Measurements from ENCODE around the gene HPCAL4.

HPCAL4 gene

GRCh38 chr1:39683591-39684312, 7.5 kb downstream of the HPCAL4 start:
- TF ChIP-seq, protein P1, sequence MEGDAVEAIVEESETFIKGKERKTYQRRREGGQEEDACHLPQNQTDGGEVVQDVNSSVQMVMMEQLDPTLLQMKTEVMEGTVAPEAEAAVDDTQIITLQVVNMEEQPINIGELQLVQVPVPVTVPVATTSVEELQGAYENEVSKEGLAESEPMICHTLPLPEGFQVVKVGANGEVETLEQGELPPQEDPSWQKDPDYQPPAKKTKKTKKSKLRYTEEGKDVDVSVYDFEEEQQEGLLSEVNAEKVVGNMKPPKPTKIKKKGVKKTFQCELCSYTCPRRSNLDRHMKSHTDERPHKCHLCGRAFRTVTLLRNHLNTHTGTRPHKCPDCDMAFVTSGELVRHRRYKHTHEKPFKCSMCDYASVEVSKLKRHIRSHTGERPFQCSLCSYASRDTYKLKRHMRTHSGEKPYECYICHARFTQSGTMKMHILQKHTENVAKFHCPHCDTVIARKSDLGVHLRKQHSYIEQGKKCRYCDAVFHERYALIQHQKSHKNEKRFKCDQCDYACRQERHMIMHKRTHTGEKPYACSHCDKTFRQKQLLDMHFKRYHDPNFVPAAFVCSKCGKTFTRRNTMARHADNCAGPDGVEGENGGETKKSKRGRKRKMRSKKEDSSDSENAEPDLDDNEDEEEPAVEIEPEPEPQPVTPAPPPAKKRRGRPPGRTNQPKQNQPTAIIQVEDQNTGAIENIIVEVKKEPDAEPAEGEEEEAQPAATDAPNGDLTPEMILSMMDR (IDR thresholded peaks at IDR 0.05) = no peak

DNA sequence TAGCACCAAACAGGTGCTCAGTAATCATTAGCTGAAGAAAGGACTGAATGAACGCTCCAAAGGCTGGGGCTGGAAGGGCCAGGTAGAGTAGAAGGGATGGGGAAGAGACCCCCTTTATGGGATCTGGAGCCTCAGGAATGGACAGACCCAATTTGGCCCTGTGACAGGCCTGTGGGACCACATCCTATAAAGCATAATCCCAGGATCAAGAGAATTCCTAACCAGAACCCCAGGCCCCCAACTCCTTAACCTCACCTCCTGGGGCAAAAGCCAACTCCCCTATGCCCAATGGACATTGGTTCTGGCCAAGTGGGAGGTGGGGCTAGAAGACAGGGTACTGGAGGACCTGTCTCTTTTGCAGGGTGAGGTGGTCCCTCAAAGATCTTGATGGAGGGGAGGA, 9.2 kb downstream of the HPCAL4 start:
- TF ChIP-seq, protein P1 (IDR thresholded peaks at IDR 0.05) = no peak

GRCh38 chr1:39681294-39681693, 9.9 kb downstream of the HPCAL4 start:
- TF ChIP-seq, protein P1 (IDR thresholded peaks at IDR 0.05) = no peak

DNA sequence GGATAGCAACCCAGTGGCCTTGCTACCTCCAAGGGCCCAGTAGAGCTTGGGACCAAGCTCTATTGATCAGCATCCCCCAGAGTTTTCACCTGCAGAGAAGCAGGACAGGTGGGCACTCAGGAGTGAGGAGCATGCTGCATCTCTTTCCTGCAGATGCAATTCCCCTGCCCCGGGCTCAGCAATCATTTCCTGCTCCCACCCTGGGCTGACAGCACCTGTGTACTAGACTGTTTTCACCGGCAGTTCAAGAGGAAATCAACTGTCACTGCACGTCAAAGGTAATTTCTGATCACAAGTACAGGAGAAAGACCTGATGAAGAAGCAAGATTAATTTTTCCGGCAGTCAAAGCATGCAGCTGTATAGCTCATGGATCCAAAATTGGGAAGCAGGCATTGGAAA, 10.5 kb downstream of the HPCAL4 start:
- TF ChIP-seq, protein P1 (IDR thresholded peaks at IDR 0.05) = no peak

DNA sequence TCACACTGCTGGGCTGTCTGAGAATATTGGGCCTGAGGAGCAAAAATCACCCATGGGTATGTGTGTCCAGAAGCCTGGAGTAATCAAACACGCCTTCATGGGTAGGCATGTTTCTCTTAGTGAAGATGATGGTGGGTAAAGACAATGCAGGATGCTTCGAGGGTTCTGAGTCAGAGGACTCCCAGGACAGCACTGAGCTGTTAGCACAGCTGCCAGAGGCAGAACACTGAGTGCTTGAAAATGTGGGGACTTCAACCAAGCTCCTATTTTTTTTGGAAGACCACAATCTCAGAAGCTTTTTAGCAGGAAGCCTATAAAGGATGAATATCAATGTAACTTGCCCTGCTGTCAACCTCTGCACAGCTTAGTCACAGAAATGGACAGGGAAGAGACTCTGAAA, 11.4 kb downstream of the HPCAL4 start:
- TF ChIP-seq, protein P1 (IDR thresholded peaks at IDR 0.05) = no peak

DNA sequence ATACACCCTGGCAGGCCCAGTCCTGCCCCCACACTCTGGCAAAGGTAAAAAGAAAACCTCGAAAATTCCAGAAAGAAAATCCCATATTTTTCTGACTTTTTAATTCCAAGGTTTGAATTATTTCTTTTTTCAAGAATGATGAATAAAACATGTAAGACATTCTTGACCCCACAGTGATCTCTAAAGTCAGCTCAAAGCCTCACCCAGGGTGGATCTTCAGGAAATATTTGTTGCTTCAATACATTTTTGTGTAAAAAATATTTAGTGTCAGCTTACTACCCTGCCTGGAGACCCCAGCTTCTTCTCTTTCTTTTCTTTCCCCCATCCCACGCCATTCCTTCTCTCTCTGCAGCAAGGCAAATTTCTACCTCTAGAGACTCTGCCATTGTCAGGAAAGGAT, 12.3 kb downstream of the HPCAL4 start:
- TF ChIP-seq, protein P1 (IDR thresholded peaks at IDR 0.05) = no peak

- TF ChIP-seq, protein P1 (IDR thresholded peaks at IDR 0.05) = no peak
Observed at GRCh38 chr1:39677645-39678044, 13.6 kb downstream of the HPCAL4 start.

Measured in LNCAP (cell line).